ENCODE measurements around the gene RFNG. TPM values are rescaled to one million over a fixed set of nuclear protein-coding genes. Genes with fewer than 3 reads are reported as not detected.

The RFNG gene
- total and polyA plus RNA-seq, 7 donors: 27.1 to 40.7 (median 31.2) TPM

DNA sequence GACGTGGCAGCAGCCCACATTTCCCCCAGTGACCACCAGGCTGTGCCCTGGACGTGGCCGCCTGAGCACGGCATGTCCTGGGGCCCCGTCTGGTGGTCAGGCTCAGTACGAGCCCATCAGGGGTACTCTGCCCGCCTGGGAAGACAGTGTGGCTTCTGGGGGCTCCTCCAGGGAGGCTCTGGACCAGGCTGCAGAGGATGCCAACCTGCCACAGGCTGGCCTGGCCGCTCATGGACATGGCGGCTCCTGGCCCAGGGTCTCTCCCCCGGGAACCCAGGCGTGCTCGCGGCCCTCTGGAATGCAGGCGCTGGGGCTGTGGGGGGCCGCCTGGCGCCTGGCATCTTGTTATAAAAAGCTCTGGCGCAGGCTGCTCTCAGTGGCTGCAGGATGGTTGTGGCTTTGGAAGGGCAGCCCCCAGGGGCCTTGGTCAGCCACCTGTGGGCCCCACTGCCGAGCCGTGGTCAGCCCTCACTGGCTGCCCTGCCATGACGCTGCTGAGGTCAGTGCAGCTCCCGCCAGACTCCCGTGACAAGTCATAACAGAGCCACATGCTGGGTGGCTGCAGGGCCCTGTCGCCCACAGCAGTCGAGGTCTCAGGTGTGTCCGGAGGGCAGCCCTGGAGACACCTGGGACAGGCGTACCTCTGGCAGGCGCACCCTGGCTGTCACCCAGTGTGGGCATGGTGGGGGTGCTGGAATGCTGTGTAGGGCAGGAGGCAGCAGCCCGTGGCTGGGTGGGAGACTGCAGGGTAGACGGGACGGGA, 43.9 kb downstream of the RFNG start:
- no peak for ATAC-seq
- intact Hi-C loops (cut with DNase I): no loop called here
- peaks cover 22% of the 10 kb centered on the region for H3K4me1 ChIP-seq
- TF ChIP-seq, protein P1, sequence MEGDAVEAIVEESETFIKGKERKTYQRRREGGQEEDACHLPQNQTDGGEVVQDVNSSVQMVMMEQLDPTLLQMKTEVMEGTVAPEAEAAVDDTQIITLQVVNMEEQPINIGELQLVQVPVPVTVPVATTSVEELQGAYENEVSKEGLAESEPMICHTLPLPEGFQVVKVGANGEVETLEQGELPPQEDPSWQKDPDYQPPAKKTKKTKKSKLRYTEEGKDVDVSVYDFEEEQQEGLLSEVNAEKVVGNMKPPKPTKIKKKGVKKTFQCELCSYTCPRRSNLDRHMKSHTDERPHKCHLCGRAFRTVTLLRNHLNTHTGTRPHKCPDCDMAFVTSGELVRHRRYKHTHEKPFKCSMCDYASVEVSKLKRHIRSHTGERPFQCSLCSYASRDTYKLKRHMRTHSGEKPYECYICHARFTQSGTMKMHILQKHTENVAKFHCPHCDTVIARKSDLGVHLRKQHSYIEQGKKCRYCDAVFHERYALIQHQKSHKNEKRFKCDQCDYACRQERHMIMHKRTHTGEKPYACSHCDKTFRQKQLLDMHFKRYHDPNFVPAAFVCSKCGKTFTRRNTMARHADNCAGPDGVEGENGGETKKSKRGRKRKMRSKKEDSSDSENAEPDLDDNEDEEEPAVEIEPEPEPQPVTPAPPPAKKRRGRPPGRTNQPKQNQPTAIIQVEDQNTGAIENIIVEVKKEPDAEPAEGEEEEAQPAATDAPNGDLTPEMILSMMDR (IDR thresholded peaks at IDR 0.05): no peak
- no peaks in the 10 kb centered on the region for H3K9me3 ChIP-seq
- H3K27ac ChIP-seq: no peak overlapping the region
- 55 to 79% (median 69%) methylated on average over 27 to 30 of the region's 30 CpGs for WGBS, 3 donors
- H3K27me3 ChIP-seq (ENCODE audit: insufficient read depth in 3 of 3, low read length in 2 of 3): no peaks in the 10 kb centered on the region
- H3K4me3 ChIP-seq: no peak overlapping the region
- no peak for DNase-seq
- peaks cover 0 to 33% of the 10 kb centered on the region in 2 donors for H3K36me3 ChIP-seq (ENCODE audit: insufficient read depth in 1 of 2, low read depth in 1 of 2)

DNA sequence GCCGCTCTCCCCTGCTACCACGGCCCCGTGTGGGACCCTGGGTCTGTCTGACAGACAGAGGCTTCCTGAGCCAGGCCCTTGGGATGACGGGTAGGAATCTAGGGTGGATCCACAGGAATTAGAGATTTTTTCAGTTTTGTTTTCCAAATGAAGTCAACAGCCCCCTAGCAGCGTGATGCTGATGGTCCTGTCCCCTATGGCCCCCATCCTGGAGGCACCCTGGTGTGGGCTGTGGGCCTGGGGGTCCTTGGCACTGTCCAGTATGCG, 44.5 kb downstream of the RFNG start:
- Histone ChIP-seq H3K27me3 (ENCODE audit: insufficient read depth in 3 of 3, low read length in 2 of 3) (no peaks in the 10 kb centered on the region), H3K4me1 (peaks cover 28% of the 10 kb centered on the region), H3K4me3 (no peak overlapping the region), H3K27ac (no peak overlapping the region), H3K9me3 (no peaks in the 10 kb centered on the region), H3K36me3 (ENCODE audit: insufficient read depth in 1 of 2, low read depth in 1 of 2) (peaks cover 0 to 29% of the 10 kb centered on the region in 2 donors)
- DNase-seq: no peak
- WGBS, 3 donors: 78 to 85% (median 83%) methylated on average over 6 of the region's 6 CpGs
- TF ChIP-seq, protein P1 (IDR thresholded peaks at IDR 0.05): no peak
- ATAC-seq: no peak
- intact Hi-C loops (cut with DNase I): no loop called here

DNA sequence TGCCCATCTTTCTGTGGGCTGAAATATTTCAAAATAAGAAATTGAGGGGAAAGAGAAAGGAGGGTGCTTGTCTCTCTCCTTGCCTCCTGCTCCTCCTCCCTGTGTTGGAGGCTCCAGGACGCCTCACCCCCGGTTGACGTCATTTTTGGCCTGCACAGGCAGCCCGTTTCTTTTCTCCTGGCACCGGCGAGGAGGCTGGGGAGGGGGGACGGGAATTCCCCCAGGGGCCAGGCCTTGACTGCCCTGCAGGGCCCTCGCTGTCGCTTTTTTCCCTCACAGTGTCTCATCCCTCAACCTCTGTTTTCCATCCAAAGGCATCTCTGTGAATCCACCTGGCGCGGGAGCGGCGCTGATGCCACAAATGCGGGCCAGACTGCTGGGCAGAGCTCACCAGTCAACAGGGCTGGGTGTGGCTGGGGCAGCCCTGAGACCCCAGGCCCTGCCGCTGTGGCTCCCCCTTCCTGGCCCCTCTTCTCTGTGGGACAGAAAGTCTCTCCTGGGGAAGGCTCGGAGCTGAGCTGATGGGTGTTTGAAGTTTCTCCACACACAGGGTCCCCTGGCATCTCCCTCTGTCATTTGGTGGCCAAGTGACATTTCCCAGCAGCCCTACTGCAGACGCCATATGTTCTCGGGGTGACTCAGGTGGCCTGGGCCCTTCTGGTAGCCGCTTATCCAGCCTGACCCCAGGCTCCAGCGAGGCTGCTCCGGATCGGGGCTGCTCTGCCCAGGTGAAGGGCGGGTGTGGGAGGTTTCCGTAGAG, 45.0 kb downstream of the RFNG start:
- no peak overlapping the region for H3K4me3 ChIP-seq
- no peak overlapping the region for H3K27ac ChIP-seq
- 64 to 69% (median 64%) methylated on average over 23 to 24 of the region's 24 CpGs for WGBS, 3 donors
- H3K27me3 ChIP-seq (ENCODE audit: insufficient read depth in 3 of 3, low read length in 2 of 3): no peaks in the 10 kb centered on the region
- peaks cover 33% of the 10 kb centered on the region for H3K4me1 ChIP-seq
- DNase-seq (no peak), ATAC-seq (no peak)
- no peaks in the 10 kb centered on the region for H3K9me3 ChIP-seq
- intact Hi-C loops (cut with DNase I): no loop called here
- peaks cover 0 to 24% of the 10 kb centered on the region in 2 donors for H3K36me3 ChIP-seq (ENCODE audit: insufficient read depth in 1 of 2, low read depth in 1 of 2)
- TF ChIP-seq, protein P1 (IDR thresholded peaks at IDR 0.05): no peak

DNA sequence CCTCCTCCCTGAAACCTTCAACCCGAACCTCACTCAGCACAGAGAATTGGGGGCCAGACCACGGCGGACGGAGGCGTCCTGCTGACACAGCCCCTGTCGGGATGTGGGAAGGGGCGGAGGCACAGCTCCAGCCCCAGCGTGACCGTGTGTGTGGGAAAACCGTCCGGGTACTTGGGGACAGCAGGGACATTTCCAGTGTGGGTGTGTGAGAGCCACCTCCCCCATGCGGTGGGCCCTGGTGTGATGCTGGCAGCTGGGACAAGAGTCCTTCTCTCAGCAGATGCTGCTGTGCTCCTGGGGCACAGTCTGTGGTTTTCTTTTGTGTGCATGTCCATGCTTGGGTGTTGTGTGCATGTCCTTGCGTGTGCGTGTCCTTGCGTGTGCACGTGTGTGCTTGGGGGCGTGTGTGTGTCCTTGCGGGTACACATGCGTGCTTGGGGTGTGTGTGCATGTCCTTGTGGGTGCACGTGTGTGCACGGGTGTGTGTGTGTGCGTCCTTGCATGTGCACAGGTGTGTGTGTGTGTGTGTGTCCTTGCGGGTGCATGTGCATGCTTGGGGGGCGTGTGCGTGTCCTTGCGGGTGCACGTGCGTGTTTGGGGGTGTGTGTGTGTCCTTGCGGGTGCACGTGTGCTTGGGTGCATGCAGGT, 45.8 kb downstream of the RFNG start:
- no peak for ATAC-seq
- 81 to 88% (median 81%) methylated on average over 29 to 30 of the region's 30 CpGs for WGBS, 3 donors
- no peaks in the 10 kb centered on the region for H3K27me3 ChIP-seq (ENCODE audit: insufficient read depth in 3 of 3, low read length in 2 of 3)
- H3K36me3 ChIP-seq (ENCODE audit: insufficient read depth in 1 of 2, low read depth in 1 of 2): peaks cover 0 to 17% of the 10 kb centered on the region in 2 donors
- intact Hi-C loops (cut with DNase I): no loop called here
- no peak for DNase-seq
- H3K9me3 ChIP-seq: no peaks in the 10 kb centered on the region
- H3K4me1 ChIP-seq: peaks cover 41% of the 10 kb centered on the region
- H3K27ac ChIP-seq: no peak overlapping the region
- no peak overlapping the region for H3K4me3 ChIP-seq
- TF ChIP-seq, protein P1 (IDR thresholded peaks at IDR 0.05): no peak
